ENCODE results near the gene GRAMD2B.
"Not testable (repeated sequence)": the region's sequence is repeated elsewhere in the genome, so short reads cannot be mapped to it uniquely, and the experiment has no call there.

The GRAMD2B gene

GRCh38 chr5:126515337-126515736 lies 92.1 kb downstream of the GRAMD2B start:
- no peak for FAIRE-seq

GRCh38 chr5:126516133-126516532 lies 92.9 kb downstream of the GRAMD2B start:
- no peak for FAIRE-seq

GRCh38 chr5:126516852-126517251 lies 93.6 kb downstream of the GRAMD2B start:
- no peak for FAIRE-seq

GRCh38 chr5:126519223-126519622 lies 96.0 kb downstream of the GRAMD2B start:
- FAIRE-seq = not testable (repeated sequence)

- no peak for FAIRE-seq
Measured at GRCh38 chr5:126519637-126520592, 96.7 kb downstream of the GRAMD2B start.

- FAIRE-seq = no peak
Measured at GRCh38 chr5:126520593-126520953, 97.4 kb downstream of the GRAMD2B start.

- no peak for FAIRE-seq
Measured at GRCh38 chr5:126521130-126521529, 97.9 kb downstream of the GRAMD2B start.

- no peak for FAIRE-seq
Measured at GRCh38 chr5:126523818-126524510, 100.8 kb downstream of the GRAMD2B start.

GRCh38 chr5:126525630-126526245 lies 102.5 kb downstream of the GRAMD2B start:
- no peak for FAIRE-seq

GRCh38 chr5:126526493-126526892 lies 103.3 kb downstream of the GRAMD2B start:
- FAIRE-seq = no peak

GRCh38 chr5:126527158-126527557 lies 103.9 kb downstream of the GRAMD2B start:
- no peak for FAIRE-seq

- no peak for FAIRE-seq
Measured at GRCh38 chr5:126527892-126528291, 104.7 kb downstream of the GRAMD2B start.

GRCh38 chr5:126531543-126532120 lies 108.4 kb downstream of the GRAMD2B start:
- FAIRE-seq = no peak

GRCh38 chr5:126534553-126534952 lies 111.3 kb downstream of the GRAMD2B start:
- FAIRE-seq = no peak

- no peak for FAIRE-seq
Measured at GRCh38 chr5:126535856-126536545, 112.8 kb downstream of the GRAMD2B start.

- FAIRE-seq = no peak
Measured at GRCh38 chr5:126536874-126537273, 113.7 kb downstream of the GRAMD2B start.

GRCh38 chr5:126538579-126538978 lies 115.4 kb downstream of the GRAMD2B start:
- FAIRE-seq = no peak

GRCh38 chr5:126540631-126541030 lies 117.4 kb downstream of the GRAMD2B start:
- no peak for FAIRE-seq

GRCh38 chr5:126542441-126542840 lies 119.2 kb downstream of the GRAMD2B start:
- FAIRE-seq = no peak

- FAIRE-seq = no peak
Measured at GRCh38 chr5:126543009-126543408, 119.8 kb downstream of the GRAMD2B start.

- FAIRE-seq = no peak
Measured at GRCh38 chr5:126543660-126544059, 120.5 kb downstream of the GRAMD2B start.

All from TTC549 (cell line).